Left ventricle myocardium superior (tissue), 1 donor: ENCODE measurements around the gene MYOZ1. TPM values are rescaled to one million over a fixed set of nuclear protein-coding genes. Genes with fewer than 3 reads are reported as not detected.
"Not testable (repeated sequence)": the region's sequence is repeated elsewhere in the genome, so short reads cannot be mapped to it uniquely, and the experiment has no call there.

ENCODE experiments used
- ATAC-seq: fragments of 200-7000 bp; cut with Tn5 transposase; one replicate; pipeline ENCODE4 v1.9.1; 2020; ENCODE audit warnings: mild to moderate bottlenecking, moderate library complexity
- DNase-seq: peaks from one replicate; pipeline ENCODE4 v3.0.0-alpha.2; 2020
- intact Hi-C: fragments of 100-400 bp; cut with micrococcal nuclease; formaldehyde crosslinking; loops from one replicate; pipeline ENCODE4 v1.11.0; 2022
- long read RNA-seq: library from polyadenylated mRNA; unstranded; transcript quantifications from one replicate; pipeline ENCODE4 v2.0.0, GENCODE V29; 2021
- total RNA-seq: library from RNA; stranded (reverse); fragmentation: NEBNext Ultra II Directional; extraction: Animal tissue kit (Norgen Biotek cat#: 25700); gene quantifications from one replicate; pipeline ENCODE4 v1.2.1, GENCODE V29; 2021
- donor health status: DM: no; HTN: yes; CAD: no; lungs with severe emphysema.

Gene MYOZ1
- total RNA-seq = 0.32 TPM
- long read RNA-seq = 0 reads

GRCh38 chr10:73641328-73642060 is at the start of gene MYOZ1:
MYOZ1 (minus strand) TSS chr10:73641474; CDS start chr10:73640017, 1,457 bp downstream.
- no peak for DNase-seq
- ATAC-seq = no peak
- intact Hi-C loops = no loop called here

GRCh38 chr10:73690755-73691154 is 49.5 kb upstream of the MYOZ1 start:
- intact Hi-C loops, ATAC-seq, DNase-seq: not testable (repeated sequence)

- DNase-seq, ATAC-seq, intact Hi-C loops: not testable (repeated sequence)
These were observed 48.3 kb upstream of the MYOZ1 start for GRCh38 chr10:73689596-73689995.

GRCh38 chr10:73687641-73688040 is 46.4 kb upstream of the MYOZ1 start:
- DNase-seq, intact Hi-C loops, ATAC-seq: not testable (repeated sequence)

- ATAC-seq, DNase-seq, intact Hi-C loops: not testable (repeated sequence)
These were observed 33.3 kb upstream of the MYOZ1 start for GRCh38 chr10:73674546-73674945.

GRCh38 chr10:73668378-73668777 is 27.1 kb upstream of the MYOZ1 start:
- ATAC-seq, DNase-seq, intact Hi-C loops: not testable (repeated sequence)

GRCh38 chr10:73666153-73666809 is 25.0 kb upstream of the MYOZ1 start:
- ATAC-seq, intact Hi-C loops, DNase-seq: not testable (repeated sequence)

GRCh38 chr10:73665581-73665980 is 24.3 kb upstream of the MYOZ1 start:
- ATAC-seq, intact Hi-C loops, DNase-seq: not testable (repeated sequence)

GRCh38 chr10:73664156-73665040 is 23.1 kb upstream of the MYOZ1 start:
- ATAC-seq = not testable (repeated sequence)

GRCh38 chr10:73663621-73664020 is 22.3 kb upstream of the MYOZ1 start:
- DNase-seq, intact Hi-C loops, ATAC-seq: not testable (repeated sequence)

More at GRCh38 chr10:73664156-73665040, 23.1 kb upstream of the MYOZ1 start:
- intact Hi-C loops, DNase-seq: not testable (repeated sequence)

- intact Hi-C loops = not testable (repeated sequence)
These were observed 21.4 kb upstream of the MYOZ1 start for GRCh38 chr10:73662705-73663104.

GRCh38 chr10:73655990-73656298 is 14.7 kb upstream of the MYOZ1 start, which contains the start of gene SYNPO2L:
SYNPO2L (minus strand) TSS chr10:73656029; CDS start chr10:73655922, 107 bp downstream.
- intact Hi-C loops = no loop called here

More at GRCh38 chr10:73662705-73663104, 21.4 kb upstream of the MYOZ1 start:
- not testable (repeated sequence) for DNase-seq, ATAC-seq

GRCh38 chr10:73655257-73655989 is 14.1 kb upstream of the MYOZ1 start:
- DNase-seq (no peak), ATAC-seq (peak; percentile 7)
- intact Hi-C loops = no loop called here

More at GRCh38 chr10:73655990-73656298, 14.7 kb upstream of the MYOZ1 start, which contains the start of gene SYNPO2L:
- ATAC-seq (peak; percentile 77), DNase-seq (peak; percentile 77)

GRCh38 chr10:73653701-73654100 is 12.4 kb upstream of the MYOZ1 start:
- ATAC-seq (peak; percentile 3), DNase-seq (no peak)
- intact Hi-C loops = no loop called here

- ATAC-seq (no peak), DNase-seq (no peak)
- intact Hi-C loops = no loop called here
These were observed 11.9 kb upstream of the MYOZ1 start for GRCh38 chr10:73653195-73653594.

- ATAC-seq = peak; percentile 60
- intact Hi-C loops = no loop called here
- DNase-seq = peak; percentile 80
These were observed 9.5 kb upstream of the MYOZ1 start for GRCh38 chr10:73650537-73651331.

GRCh38 chr10:73649876-73650536 is 8.7 kb upstream of the MYOZ1 start:
- intact Hi-C loops = no loop called here
- no peak for DNase-seq
- peak; percentile 12 for ATAC-seq
